Karpas-422 (cell line): ENCODE measurements around the gene INSIG1. TPM values are rescaled to one million over a fixed set of nuclear protein-coding genes. Genes with fewer than 3 reads are reported as not detected.

Experiments
- DNase-seq: peaks from one replicate; pipeline ENCODE4 v3.0.0-alpha.2; 2015
- H2AFZ ChIP-seq: fragments of 200-600 bp; sonication (generic); 2 replicates; pipeline ENCODE4 v1.6.1; 2014; ENCODE audit warnings: antibody characterized with exemption, low read length, mixed read lengths
- H3K27ac ChIP-seq: fragments of 200-600 bp; sonication (generic); 2 replicates; pipeline ENCODE4 v1.5.1; 2014; ENCODE audit warnings: mild to moderate bottlenecking, low read length, moderate library complexity
- H3K27me3 ChIP-seq: fragments of 200-600 bp; sonication (generic); 2 replicates; pipeline ENCODE4 v1.6.1; 2014; ENCODE audit warnings: low read length, mixed read lengths
- H3K36me3 ChIP-seq: fragments of 200-600 bp; sonication (generic); 2 replicates; pipeline ENCODE4 v1.6.1; 2014; ENCODE audit warnings: low read length, mixed read lengths; ENCODE audit not compliant: insufficient read depth
- H3K4me1 ChIP-seq: fragments of 200-600 bp; sonication (generic); 2 replicates; pipeline ENCODE4 v1.6.1; 2014; ENCODE audit warnings: mild to moderate bottlenecking, low read length, mixed read lengths
- H3K4me2 ChIP-seq: fragments of 200-600 bp; sonication (generic); 2 replicates; pipeline ENCODE4 v1.6.1; 2014; ENCODE audit warnings: low read length, low read depth, mild to moderate bottlenecking; ENCODE audit not compliant: poor library complexity, severe bottlenecking
- H3K4me3 ChIP-seq: fragments of 200-600 bp; sonication (generic); 2 replicates; pipeline ENCODE4 v1.5.1; 2014; ENCODE audit warnings: mild to moderate bottlenecking, antibody characterized with exemption, low read length, mixed read lengths
- H3K79me2 ChIP-seq: fragments of 200-600 bp; sonication (generic); 2 replicates; pipeline ENCODE4 v1.6.1; 2014; ENCODE audit warnings: mild to moderate bottlenecking, low read length, mixed read lengths
- H3K9ac ChIP-seq: fragments of 200-600 bp; sonication (generic); 2 replicates; pipeline ENCODE4 v1.6.0; 2014; ENCODE audit warnings: low read length
- H3K9me2 ChIP-seq: fragments of 200-600 bp; sonication (generic), shearing (Covaris generic); replicated peaks from 2 replicates; pipeline ENCODE4 v1.6.0; 2014; ENCODE audit warnings: mild to moderate bottlenecking, low read length, moderate library complexity; ENCODE audit not compliant: insufficient read depth
- H3K9me3 ChIP-seq: fragments of 300-700, 200-600 bp; sonication (generic); 2 replicates; pipeline ENCODE4 v1.6.1; 2014; ENCODE audit warnings: low read length, mixed read lengths
- H4K20me1 ChIP-seq: fragments of 200-600 bp; sonication (generic); 2 replicates; pipeline ENCODE4 v1.6.1; 2014; ENCODE audit warnings: mild to moderate bottlenecking, antibody characterized with exemption, low read length, low read depth; ENCODE audit not compliant: insufficient read depth
- total RNA-seq: library from RNA; depleted of rRNA; stranded (reverse); fragments of >200 nt; shearing (Covaris generic); gene quantifications from 2 replicates; pipeline ENCODE4 v1.2.3, GENCODE V29; 2014; ENCODE audit warnings: low replicate concordance

The INSIG1 gene
- total RNA-seq, 1 experiment from 2014 or later: 249 TPM

- no peak overlapping the region for H3K27ac ChIP-seq
- no peaks in the 10 kb centered on the region for H3K9me2 ChIP-seq
- no peak overlapping the region for H3K9ac ChIP-seq
- H3K79me2 ChIP-seq: no peaks in the 10 kb centered on the region
- H3K4me1 ChIP-seq: peaks cover 9% of the 10 kb centered on the region
- H3K27me3 ChIP-seq: no peaks in the 10 kb centered on the region
- no peaks in the 10 kb centered on the region for H3K36me3 ChIP-seq
- H2AFZ ChIP-seq: no peak overlapping the region
- no peak for DNase-seq
- H4K20me1 ChIP-seq: no peaks in the 10 kb centered on the region
- no peaks in the 10 kb centered on the region for H3K9me3 ChIP-seq
- no peak overlapping the region for H3K4me3 ChIP-seq
- H3K4me2 ChIP-seq: no peak overlapping the region
Observed at GRCh38 chr7:155291729-155292128, 5.9 kb upstream of the INSIG1 start.

DNA sequence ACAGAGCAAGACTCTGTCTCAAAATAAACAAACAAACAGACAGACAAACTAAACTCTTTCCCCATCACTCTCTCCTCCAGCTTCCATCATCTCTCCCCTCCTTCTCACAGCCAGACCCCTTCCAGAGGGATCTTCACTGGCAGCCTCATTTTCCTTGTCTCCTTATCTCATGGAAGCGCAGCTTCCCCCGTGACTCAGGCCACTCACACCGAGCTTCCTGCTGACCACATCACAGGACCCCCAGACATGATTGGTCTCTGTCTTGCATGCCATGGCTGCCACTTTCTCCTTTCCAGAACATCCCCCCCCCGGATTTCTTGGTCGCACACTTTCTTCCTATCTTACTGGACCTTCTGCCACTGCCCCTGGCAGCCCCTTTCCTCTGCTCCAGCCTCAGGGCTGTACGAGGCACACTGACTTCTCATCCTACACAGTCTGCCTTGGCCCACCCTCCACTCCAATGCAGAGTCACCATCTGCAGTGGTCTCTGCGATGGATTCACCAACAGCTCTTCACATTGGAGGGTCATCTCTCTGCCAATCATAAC, 4.9 kb upstream of the INSIG1 start:
- H3K36me3 ChIP-seq: no peaks in the 10 kb centered on the region
- H3K4me1 ChIP-seq: peaks cover 15% of the 10 kb centered on the region
- no peak overlapping the region for H3K4me2 ChIP-seq
- H3K4me3 ChIP-seq: no peak overlapping the region
- H3K79me2 ChIP-seq: no peaks in the 10 kb centered on the region
- no peak overlapping the region for H2AFZ ChIP-seq
- H3K9me3 ChIP-seq: no peaks in the 10 kb centered on the region
- no peak overlapping the region for H3K27ac ChIP-seq
- no peaks in the 10 kb centered on the region for H4K20me1 ChIP-seq
- H3K9me2 ChIP-seq: no peaks in the 10 kb centered on the region
- no peaks in the 10 kb centered on the region for H3K27me3 ChIP-seq
- H3K9ac ChIP-seq: no peak overlapping the region
- DNase-seq: no peak

DNA sequence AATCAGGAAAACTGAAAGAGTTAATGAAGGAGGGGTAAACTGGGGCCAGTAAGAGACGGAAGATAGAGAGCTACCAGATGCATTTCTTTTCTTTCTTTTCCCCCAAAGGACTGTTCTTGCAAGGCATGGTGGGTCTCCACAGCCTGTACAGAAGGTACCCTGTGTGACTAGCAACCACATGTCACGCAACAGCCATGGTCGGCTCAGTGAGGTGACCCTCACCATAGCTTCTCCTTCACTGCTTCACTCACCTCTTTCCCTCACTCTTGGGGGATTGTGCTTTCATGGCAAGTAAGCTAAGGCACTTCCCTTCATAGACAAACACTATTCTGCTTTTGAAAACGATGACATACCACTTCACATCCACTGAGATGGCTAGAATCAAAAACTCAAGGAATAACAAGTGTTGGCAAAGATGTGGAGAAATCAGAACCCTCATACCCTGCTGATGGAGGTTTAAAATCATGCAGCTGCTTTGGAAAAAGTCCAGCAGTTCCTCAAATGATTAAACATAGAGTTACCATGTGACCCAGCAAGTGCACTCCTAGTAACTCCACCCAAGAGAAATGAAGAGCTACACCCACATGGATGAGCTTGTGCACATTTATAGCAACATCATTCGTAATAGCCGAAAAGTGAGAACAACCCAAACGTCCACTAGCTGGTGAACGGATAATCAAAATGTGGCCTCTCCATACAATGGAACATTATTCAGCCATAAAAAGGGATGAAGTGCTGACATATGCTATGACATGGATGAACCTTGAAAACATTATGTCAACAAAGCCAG, 3.8 kb upstream of the INSIG1 start:
- no peak overlapping the region for H3K4me2 ChIP-seq
- no peaks in the 10 kb centered on the region for H3K9me3 ChIP-seq
- H3K4me1 ChIP-seq: peaks cover 15% of the 10 kb centered on the region
- no peak overlapping the region for H2AFZ ChIP-seq
- no peaks in the 10 kb centered on the region for H3K9me2 ChIP-seq
- no peak for DNase-seq
- peaks cover 8% of the 10 kb centered on the region for H3K79me2 ChIP-seq
- H4K20me1 ChIP-seq: peaks cover 6% of the 10 kb centered on the region; the same call in 1 of the 2 replicates
- no peak overlapping the region for H3K27ac ChIP-seq
- no peaks in the 10 kb centered on the region for H3K27me3 ChIP-seq
- no peaks in the 10 kb centered on the region for H3K36me3 ChIP-seq
- H3K9ac ChIP-seq: no peak overlapping the region
- H3K4me3 ChIP-seq: no peak overlapping the region

DNA sequence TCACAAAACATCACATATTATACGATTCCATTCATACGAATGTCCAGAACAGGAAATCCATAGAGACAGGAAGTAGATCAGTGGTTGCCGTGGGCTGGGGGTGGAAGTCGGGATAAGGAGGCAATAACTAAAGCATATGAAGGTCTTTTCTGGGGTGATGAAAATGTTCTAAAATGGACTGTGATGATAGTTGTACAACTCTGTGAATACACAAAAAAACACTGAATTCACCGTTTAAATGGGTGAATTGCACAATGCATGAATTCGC, 3.2 kb upstream of the INSIG1 start:
- H3K36me3 ChIP-seq: peaks cover 2% of the 10 kb centered on the region
- peaks cover 13% of the 10 kb centered on the region for H3K79me2 ChIP-seq
- H3K4me3 ChIP-seq: no peak overlapping the region
- no peak for DNase-seq
- no peak overlapping the region for H3K9ac ChIP-seq
- H3K9me3 ChIP-seq: no peaks in the 10 kb centered on the region
- no peak overlapping the region for H3K4me2 ChIP-seq
- peaks cover 18% of the 10 kb centered on the region for H3K4me1 ChIP-seq
- peaks cover 11% of the 10 kb centered on the region for H4K20me1 ChIP-seq
- no peak overlapping the region for H2AFZ ChIP-seq
- H3K27ac ChIP-seq: no peak overlapping the region
- no peaks in the 10 kb centered on the region for H3K27me3 ChIP-seq
- no peaks in the 10 kb centered on the region for H3K9me2 ChIP-seq

- peaks cover 21% of the 10 kb centered on the region for H4K20me1 ChIP-seq
- H3K9me3 ChIP-seq: no peaks in the 10 kb centered on the region
- H3K36me3 ChIP-seq: peaks cover 13% of the 10 kb centered on the region
- H3K4me1 ChIP-seq: peaks cover 29% of the 10 kb centered on the region
- peaks cover 24% of the 10 kb centered on the region for H3K79me2 ChIP-seq
- H3K4me3 ChIP-seq: no peak overlapping the region
- no peak for DNase-seq
- H3K9me2 ChIP-seq: no peaks in the 10 kb centered on the region
- no peak overlapping the region for H3K27ac ChIP-seq
- H2AFZ ChIP-seq: no peak overlapping the region
- H3K9ac ChIP-seq: no peak overlapping the region
- H3K4me2 ChIP-seq: peak overlapping the region; percentile 93
- no peaks in the 10 kb centered on the region for H3K27me3 ChIP-seq
Observed at GRCh38 chr7:155295511-155295910, 2.2 kb upstream of the INSIG1 start.

DNA sequence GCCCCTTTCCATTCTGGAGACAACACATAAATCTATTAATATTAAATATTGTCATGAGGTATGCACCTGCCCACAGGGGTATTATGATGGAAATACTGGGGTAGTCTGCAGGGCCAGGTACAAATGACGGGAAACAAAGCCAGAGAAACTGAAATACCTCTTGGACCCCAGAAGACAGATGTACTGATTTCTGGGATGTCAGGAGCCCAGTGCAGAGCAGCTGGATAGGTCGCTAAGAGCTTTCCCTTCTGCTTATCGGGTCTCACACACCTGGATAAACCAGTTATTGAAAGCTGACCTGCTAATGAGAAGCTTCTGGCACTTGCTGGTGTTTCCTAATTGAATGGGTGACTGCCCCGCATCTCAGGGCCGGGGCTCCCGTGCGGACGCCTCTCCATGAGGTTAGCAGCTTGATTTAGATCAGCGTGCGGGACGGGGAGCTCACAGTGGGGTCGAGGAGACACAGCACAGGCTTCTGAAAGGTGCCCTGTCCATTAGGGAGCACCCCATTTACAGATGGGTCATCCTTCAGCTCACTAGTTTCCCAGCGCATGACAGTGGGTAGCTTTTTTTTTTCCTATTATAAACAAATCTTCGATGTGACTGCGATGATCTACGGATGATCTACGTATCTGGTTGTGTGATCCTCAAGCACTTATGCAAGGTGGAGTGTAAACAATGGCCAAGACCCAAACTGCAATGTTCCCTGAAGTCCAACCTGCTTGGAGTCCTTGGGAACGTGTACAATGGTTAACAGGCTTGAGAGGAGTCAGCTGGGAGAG, 1.5 kb upstream of the INSIG1 start:
- Histone ChIP-seq H3K9ac (peak overlapping the region; percentile 91), H3K4me2 (peak overlapping the region; percentile 93)

GRCh38 chr7:155296788-155297516, 726 bp upstream of the INSIG1 start:
- DNase-seq: peak; percentile 80
- Histone ChIP-seq H3K27me3 (no peaks in the 10 kb centered on the region), H3K4me2 (peak overlapping the region; percentile 93), H3K36me3 (peaks cover 25% of the 10 kb centered on the region), H2AFZ (no peak overlapping the region), H4K20me1 (peaks cover 33% of the 10 kb centered on the region), H3K9ac (peak overlapping the region; percentile 91), H3K79me2 (peaks cover 34% of the 10 kb centered on the region), H3K9me2 (no peaks in the 10 kb centered on the region), H3K9me3 (no peaks in the 10 kb centered on the region), H3K4me3 (peak overlapping the region; percentile 77), H3K4me1 (peaks cover 33% of the 10 kb centered on the region), H3K27ac (peak overlapping the region; percentile 78)

More for the DNA sequence above, 1.5 kb upstream of the INSIG1 start:
- no peak overlapping the region for H2AFZ ChIP-seq
- H4K20me1 ChIP-seq: peaks cover 27% of the 10 kb centered on the region
- peak overlapping the region; percentile 78 for H3K27ac ChIP-seq
- no peak for DNase-seq
- no peaks in the 10 kb centered on the region for H3K27me3 ChIP-seq
- H3K9me2 ChIP-seq: no peaks in the 10 kb centered on the region
- H3K4me1 ChIP-seq: peaks cover 33% of the 10 kb centered on the region
- H3K4me3 ChIP-seq: peak overlapping the region; percentile 77
- peaks cover 20% of the 10 kb centered on the region for H3K36me3 ChIP-seq
- H3K79me2 ChIP-seq: peaks cover 30% of the 10 kb centered on the region
- H3K9me3 ChIP-seq: no peaks in the 10 kb centered on the region
